Sigmoid colon (tissue), 4 donors: ENCODE results near the gene ZNF33A.
A peak's percentile ranks its signal among the peaks of the same experiment; 100 is the strongest.

Experiments
- POLR2A ChIP-seq, 2 donors: fragments of 450-650 bp; IDR thresholded peaks; one replicate each; pipeline ENCODE4 v1.6.1; 2016; ENCODE audit warnings: antibody characterized with exemption in 2 of 2, mild to moderate bottlenecking in 2 of 2, moderate library complexity in 2 of 2
- POLR2AphosphoS5 ChIP-seq, 4 donors: sonication (generic); formaldehyde crosslinking; IDR thresholded peaks; one replicate each; pipeline ENCODE4 v1.6.1; 2017; ENCODE audit warnings: antibody characterized with exemption in 4 of 4
- TF ChIP-seq, protein P1 (sequence below), 4 experiments: fragments of 450-650 bp in 3 of 4; fragments of 200-600 bp in 1 of 4; IDR thresholded peaks; one replicate each; pipeline ENCODE4 v1.5.1; 2016 to 2019; ENCODE audit warnings: antibody characterized with exemption in 4 of 4, mild to moderate bottlenecking in 3 of 4, moderate library complexity in 2 of 4

DNA sequence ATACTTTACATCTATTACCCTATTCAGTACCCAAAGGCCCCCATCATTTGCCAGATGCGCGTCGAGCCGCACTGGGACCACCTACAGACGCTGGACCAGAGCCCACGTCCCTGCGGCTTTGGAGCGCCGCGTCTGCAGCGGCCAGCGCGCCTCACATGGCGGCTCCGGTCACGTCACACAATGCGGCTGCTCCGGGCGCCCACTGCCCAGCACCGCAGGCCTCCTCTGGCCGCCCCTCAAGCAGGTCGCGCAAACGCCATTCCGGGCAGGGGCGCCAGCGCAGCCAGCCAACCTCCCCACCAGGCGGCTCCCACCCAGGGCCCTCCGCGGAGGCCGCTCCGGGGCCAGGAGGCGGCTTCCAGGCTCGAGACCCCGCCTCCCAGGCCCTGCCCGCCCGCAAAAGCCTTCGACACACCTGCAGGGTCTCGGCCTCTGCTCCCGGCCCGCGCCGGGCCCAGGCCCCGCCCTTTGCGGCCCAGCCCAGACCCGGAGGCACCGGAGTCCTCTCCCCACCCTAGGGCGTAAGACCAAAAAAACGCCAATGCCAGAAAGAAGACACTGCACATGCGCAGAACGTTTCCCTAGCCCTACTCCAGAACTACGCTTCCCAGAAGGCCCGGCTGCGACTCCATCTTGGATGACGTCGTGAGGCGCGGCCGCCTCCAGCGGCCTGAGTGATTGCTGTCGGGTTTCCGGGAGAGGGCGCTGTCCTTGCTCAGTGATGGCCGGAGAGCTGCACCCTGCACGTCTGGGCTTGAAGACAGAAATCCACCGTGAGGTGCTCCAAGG lies 34.2 kb upstream of the ZNF33A start, which contains the start of gene ZNF25:
- TF ChIP-seq POLR2A (IDR thresholded peaks at IDR 0.05) (peak; percentile 81 to 83), POLR2AphosphoS5 (IDR thresholded peaks at IDR 0.05) (peak; percentile 90 to 96 (median 92))
- TF ChIP-seq, protein P1, sequence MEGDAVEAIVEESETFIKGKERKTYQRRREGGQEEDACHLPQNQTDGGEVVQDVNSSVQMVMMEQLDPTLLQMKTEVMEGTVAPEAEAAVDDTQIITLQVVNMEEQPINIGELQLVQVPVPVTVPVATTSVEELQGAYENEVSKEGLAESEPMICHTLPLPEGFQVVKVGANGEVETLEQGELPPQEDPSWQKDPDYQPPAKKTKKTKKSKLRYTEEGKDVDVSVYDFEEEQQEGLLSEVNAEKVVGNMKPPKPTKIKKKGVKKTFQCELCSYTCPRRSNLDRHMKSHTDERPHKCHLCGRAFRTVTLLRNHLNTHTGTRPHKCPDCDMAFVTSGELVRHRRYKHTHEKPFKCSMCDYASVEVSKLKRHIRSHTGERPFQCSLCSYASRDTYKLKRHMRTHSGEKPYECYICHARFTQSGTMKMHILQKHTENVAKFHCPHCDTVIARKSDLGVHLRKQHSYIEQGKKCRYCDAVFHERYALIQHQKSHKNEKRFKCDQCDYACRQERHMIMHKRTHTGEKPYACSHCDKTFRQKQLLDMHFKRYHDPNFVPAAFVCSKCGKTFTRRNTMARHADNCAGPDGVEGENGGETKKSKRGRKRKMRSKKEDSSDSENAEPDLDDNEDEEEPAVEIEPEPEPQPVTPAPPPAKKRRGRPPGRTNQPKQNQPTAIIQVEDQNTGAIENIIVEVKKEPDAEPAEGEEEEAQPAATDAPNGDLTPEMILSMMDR (IDR thresholded peaks at IDR 0.05): peak; percentile 80 to 96 (median 86)
